Measurements from ENCODE around the gene SUGCT. TPM values are rescaled to one million over a fixed set of nuclear protein-coding genes. Genes with fewer than 3 reads are reported as not detected.

The SUGCT gene
- total RNA-seq, 1 donor from 2014 or later = 11.9 TPM

DNA sequence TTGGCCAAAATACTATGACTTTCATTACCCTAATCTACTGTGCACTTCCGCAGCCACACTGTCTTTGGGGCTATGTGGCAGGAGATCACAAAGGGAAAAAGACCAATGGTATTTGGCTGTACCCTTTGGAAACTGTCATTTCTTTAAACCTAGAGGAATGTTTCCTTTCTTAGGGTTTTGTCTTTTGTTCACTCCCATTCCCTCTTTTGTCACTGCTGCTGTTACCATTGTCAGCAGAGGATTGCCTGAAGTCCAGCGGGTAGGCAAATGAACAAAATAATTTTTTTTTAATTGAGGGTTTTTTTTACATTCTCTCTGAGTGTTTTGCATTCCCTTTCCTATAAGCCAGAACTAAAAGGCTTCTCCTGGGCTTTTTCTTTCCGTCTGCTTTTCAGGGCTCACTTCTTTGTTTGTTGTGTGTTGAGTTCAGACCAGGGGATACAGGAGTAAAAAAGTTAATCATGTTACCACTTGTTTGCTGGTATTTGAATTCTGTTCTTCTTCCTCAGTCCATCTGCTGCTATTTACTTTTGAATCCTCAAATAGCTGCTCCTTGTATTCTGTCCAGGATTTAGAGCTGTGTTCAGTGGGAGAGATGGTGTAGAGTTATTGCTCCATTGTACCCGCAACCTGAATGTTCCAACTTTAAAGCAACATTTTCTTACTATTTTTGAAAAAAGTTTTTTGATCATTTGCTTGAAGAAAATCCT is 374.6 kb downstream of the SUGCT start:
- no peak for DNase-seq (ENCODE audit: extremely low spot score, unreplicated experiment)
- no peak overlapping the region for H3K27ac Mint-ChIP-seq (ENCODE audit: unreplicated experiment)
- peaks cover 19% of the 10 kb centered on the region for H3K9me3 Mint-ChIP-seq (ENCODE audit: unreplicated experiment)
- TF ChIP-seq, protein P1, sequence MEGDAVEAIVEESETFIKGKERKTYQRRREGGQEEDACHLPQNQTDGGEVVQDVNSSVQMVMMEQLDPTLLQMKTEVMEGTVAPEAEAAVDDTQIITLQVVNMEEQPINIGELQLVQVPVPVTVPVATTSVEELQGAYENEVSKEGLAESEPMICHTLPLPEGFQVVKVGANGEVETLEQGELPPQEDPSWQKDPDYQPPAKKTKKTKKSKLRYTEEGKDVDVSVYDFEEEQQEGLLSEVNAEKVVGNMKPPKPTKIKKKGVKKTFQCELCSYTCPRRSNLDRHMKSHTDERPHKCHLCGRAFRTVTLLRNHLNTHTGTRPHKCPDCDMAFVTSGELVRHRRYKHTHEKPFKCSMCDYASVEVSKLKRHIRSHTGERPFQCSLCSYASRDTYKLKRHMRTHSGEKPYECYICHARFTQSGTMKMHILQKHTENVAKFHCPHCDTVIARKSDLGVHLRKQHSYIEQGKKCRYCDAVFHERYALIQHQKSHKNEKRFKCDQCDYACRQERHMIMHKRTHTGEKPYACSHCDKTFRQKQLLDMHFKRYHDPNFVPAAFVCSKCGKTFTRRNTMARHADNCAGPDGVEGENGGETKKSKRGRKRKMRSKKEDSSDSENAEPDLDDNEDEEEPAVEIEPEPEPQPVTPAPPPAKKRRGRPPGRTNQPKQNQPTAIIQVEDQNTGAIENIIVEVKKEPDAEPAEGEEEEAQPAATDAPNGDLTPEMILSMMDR (IDR thresholded peaks at IDR 0.05) = no peak
- H3K4me3 Mint-ChIP-seq (ENCODE audit: unreplicated experiment) = no peak overlapping the region
- peaks cover 24% of the 10 kb centered on the region for H3K36me3 Mint-ChIP-seq (ENCODE audit: unreplicated experiment)
- H3K4me1 Mint-ChIP-seq (ENCODE audit: unreplicated experiment) = peaks cover 5% of the 10 kb centered on the region
- H3K27me3 Mint-ChIP-seq (ENCODE audit: unreplicated experiment) = no peaks in the 10 kb centered on the region

- H3K27ac Mint-ChIP-seq (ENCODE audit: unreplicated experiment) = no peak overlapping the region
- DNase-seq (ENCODE audit: extremely low spot score, unreplicated experiment) = no peak
- no peak overlapping the region for H3K4me3 Mint-ChIP-seq (ENCODE audit: unreplicated experiment)
Observed at GRCh38 chr7:40516376-40516775, 381.6 kb downstream of the SUGCT start.

GRCh38 chr7:40519009-40519408 is 384.2 kb downstream of the SUGCT start:
- H3K36me3 Mint-ChIP-seq (ENCODE audit: unreplicated experiment) = peaks cover 21% of the 10 kb centered on the region
- no peaks in the 10 kb centered on the region for H3K27me3 Mint-ChIP-seq (ENCODE audit: unreplicated experiment)
- DNase-seq (ENCODE audit: extremely low spot score, unreplicated experiment) = no peak
- peaks cover 10% of the 10 kb centered on the region for H3K4me1 Mint-ChIP-seq (ENCODE audit: unreplicated experiment)
- peaks cover 23% of the 10 kb centered on the region for H3K9me3 Mint-ChIP-seq (ENCODE audit: unreplicated experiment)
- no peak overlapping the region for H3K4me3 Mint-ChIP-seq (ENCODE audit: unreplicated experiment)
- H3K27ac Mint-ChIP-seq (ENCODE audit: unreplicated experiment) = no peak overlapping the region
- TF ChIP-seq, protein P1 (IDR thresholded peaks at IDR 0.05) = no peak

More at GRCh38 chr7:40516376-40516775, 381.6 kb downstream of the SUGCT start:
- H3K27me3 Mint-ChIP-seq (ENCODE audit: unreplicated experiment) = no peaks in the 10 kb centered on the region
- H3K4me1 Mint-ChIP-seq (ENCODE audit: unreplicated experiment) = peaks cover 13% of the 10 kb centered on the region
- TF ChIP-seq, protein P1 (IDR thresholded peaks at IDR 0.05) = no peak
- peaks cover 18% of the 10 kb centered on the region for H3K9me3 Mint-ChIP-seq (ENCODE audit: unreplicated experiment)
- peaks cover 16% of the 10 kb centered on the region for H3K36me3 Mint-ChIP-seq (ENCODE audit: unreplicated experiment)

- Mint-ChIP-seq H3K4me3 (ENCODE audit: unreplicated experiment) (no peak overlapping the region), H3K27me3 (ENCODE audit: unreplicated experiment) (no peaks in the 10 kb centered on the region), H3K27ac (ENCODE audit: unreplicated experiment) (no peak overlapping the region), H3K36me3 (ENCODE audit: unreplicated experiment) (peaks cover 19% of the 10 kb centered on the region), H3K9me3 (ENCODE audit: unreplicated experiment) (peaks cover 17% of the 10 kb centered on the region), H3K4me1 (ENCODE audit: unreplicated experiment) (peaks cover 19% of the 10 kb centered on the region)
- TF ChIP-seq, protein P1 (IDR thresholded peaks at IDR 0.05) = no peak
- DNase-seq (ENCODE audit: extremely low spot score, unreplicated experiment) = no peak
Observed at GRCh38 chr7:40520986-40521738, 386.4 kb downstream of the SUGCT start.

DNA sequence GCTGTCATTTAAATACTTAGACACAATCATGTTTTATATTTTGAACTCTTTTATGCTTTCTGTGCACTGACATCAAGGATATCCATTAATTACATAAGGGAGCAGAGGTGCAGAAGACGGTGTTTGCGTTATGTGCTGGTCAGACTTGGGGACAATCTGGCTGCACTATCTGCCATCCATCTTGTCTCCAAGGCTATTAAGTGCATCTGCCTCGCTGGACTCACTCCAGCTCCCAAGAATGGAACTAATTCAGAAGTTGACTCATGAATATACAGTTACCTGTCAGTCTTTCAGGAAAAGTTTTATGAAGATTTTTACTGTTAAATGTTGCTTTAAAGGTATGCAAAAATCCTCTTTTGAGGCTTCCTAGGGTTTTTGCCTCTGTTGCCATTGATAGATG is 391.0 kb downstream of the SUGCT start:
- DNase-seq (ENCODE audit: extremely low spot score, unreplicated experiment) = no peak
- H3K4me1 Mint-ChIP-seq (ENCODE audit: unreplicated experiment) = peaks cover 54% of the 10 kb centered on the region
- H3K27me3 Mint-ChIP-seq (ENCODE audit: unreplicated experiment) = no peaks in the 10 kb centered on the region
- TF ChIP-seq, protein P1 (IDR thresholded peaks at IDR 0.05) = no peak
- peaks cover 12% of the 10 kb centered on the region for H3K9me3 Mint-ChIP-seq (ENCODE audit: unreplicated experiment)
- H3K36me3 Mint-ChIP-seq (ENCODE audit: unreplicated experiment) = peaks cover 11% of the 10 kb centered on the region
- H3K27ac Mint-ChIP-seq (ENCODE audit: unreplicated experiment) = peak overlapping the region; percentile 89
- H3K4me3 Mint-ChIP-seq (ENCODE audit: unreplicated experiment) = no peak overlapping the region

Measured in osteocyte (in vitro differentiated cells).